Endometrium (tissue), 2 donors: ENCODE results near the gene AIFM1.

Source experiments
- FAIRE-seq: peaks from 2 replicates; lab custom pipeline; 2012; peaks lifted over from hg19 to GRCh38; lab: Jason Lieb, UNC
- donor health status: control.
- donor health status: control.

The AIFM1 gene

GRCh38 chrX:130091980-130092522, 73.6 kb downstream of the AIFM1 start:
- FAIRE-seq: no peak

GRCh38 chrX:130090364-130090763, 75.3 kb downstream of the AIFM1 start:
- no peak for FAIRE-seq

GRCh38 chrX:130086447-130087206, 79.0 kb downstream of the AIFM1 start:
- no peak for FAIRE-seq

GRCh38 chrX:130085551-130086446, 79.8 kb downstream of the AIFM1 start:
- FAIRE-seq: no peak

- FAIRE-seq: no peak
Measured at GRCh38 chrX:130084631-130085237, 80.9 kb downstream of the AIFM1 start.

- FAIRE-seq: no peak
Measured at GRCh38 chrX:130083656-130084382, 81.8 kb downstream of the AIFM1 start.

GRCh38 chrX:130083107-130083490, 82.5 kb downstream of the AIFM1 start:
- FAIRE-seq: no peak

GRCh38 chrX:130082244-130083106, 83.2 kb downstream of the AIFM1 start:
- FAIRE-seq: no peak

GRCh38 chrX:130081421-130082045, 84.1 kb downstream of the AIFM1 start:
- no peak for FAIRE-seq

- no peak for FAIRE-seq
Measured at GRCh38 chrX:130080791-130081367, 84.8 kb downstream of the AIFM1 start.

GRCh38 chrX:130079824-130080406, 85.7 kb downstream of the AIFM1 start:
- FAIRE-seq: no peak
